ENCODE results near the gene SNX8.

The SNX8 gene

GRCh38 chr7:2279896-2280295 lies 34.3 kb downstream of the SNX8 start:
- no peak for TF ChIP-seq GATA2 (IDR thresholded peaks at IDR 0.05; ENCODE audit: low read depth, low read length)

GRCh38 chr7:2278026-2278425 lies 36.2 kb downstream of the SNX8 start:
- no peak for TF ChIP-seq GATA2 (IDR thresholded peaks at IDR 0.05; ENCODE audit: low read depth, low read length)
- TF ChIP-seq GATA3 (IDR thresholded peaks at IDR 0.05; ENCODE audit: low read depth, low read length) = no peak

GRCh38 chr7:2276107-2276506 lies 38.1 kb downstream of the SNX8 start:
- TF ChIP-seq GATA3 (IDR thresholded peaks at IDR 0.05; ENCODE audit: low read depth, low read length) = no peak
- TF ChIP-seq GATA2 (IDR thresholded peaks at IDR 0.05; ENCODE audit: low read depth, low read length) = no peak

GRCh38 chr7:2275101-2275500 lies 39.1 kb downstream of the SNX8 start:
- no peak for TF ChIP-seq GATA2 (IDR thresholded peaks at IDR 0.05; ENCODE audit: low read depth, low read length)
- no peak for TF ChIP-seq GATA3 (IDR thresholded peaks at IDR 0.05; ENCODE audit: low read depth, low read length)

GRCh38 chr7:2274666-2275065 lies 39.6 kb downstream of the SNX8 start:
- TF ChIP-seq GATA3 (IDR thresholded peaks at IDR 0.05; ENCODE audit: low read depth, low read length) = no peak
- TF ChIP-seq GATA2 (IDR thresholded peaks at IDR 0.05; ENCODE audit: low read depth, low read length) = no peak

GRCh38 chr7:2273866-2274265 lies 40.4 kb downstream of the SNX8 start:
- no peak for TF ChIP-seq GATA2 (IDR thresholded peaks at IDR 0.05; ENCODE audit: low read depth, low read length)
- TF ChIP-seq GATA3 (IDR thresholded peaks at IDR 0.05; ENCODE audit: low read depth, low read length) = no peak

GRCh38 chr7:2272031-2272430 lies 42.2 kb downstream of the SNX8 start:
- TF ChIP-seq GATA3 (IDR thresholded peaks at IDR 0.05; ENCODE audit: low read depth, low read length) (no peak), GATA2 (IDR thresholded peaks at IDR 0.05; ENCODE audit: low read depth, low read length) (no peak)

GRCh38 chr7:2271273-2272026 lies 42.8 kb downstream of the SNX8 start:
- TF ChIP-seq GATA3 (IDR thresholded peaks at IDR 0.05; ENCODE audit: low read depth, low read length) (no peak), GATA2 (IDR thresholded peaks at IDR 0.05; ENCODE audit: low read depth, low read length) (no peak)

- TF ChIP-seq GATA3 (IDR thresholded peaks at IDR 0.05; ENCODE audit: low read depth, low read length) = no peak
- TF ChIP-seq GATA2 (IDR thresholded peaks at IDR 0.05; ENCODE audit: low read depth, low read length) = no peak
Measured at GRCh38 chr7:2270495-2270894, 43.7 kb downstream of the SNX8 start.

- TF ChIP-seq GATA3 (IDR thresholded peaks at IDR 0.05; ENCODE audit: low read depth, low read length) = no peak
- no peak for TF ChIP-seq GATA2 (IDR thresholded peaks at IDR 0.05; ENCODE audit: low read depth, low read length)
Measured at GRCh38 chr7:2269991-2270460, 44.2 kb downstream of the SNX8 start.

- no peak for TF ChIP-seq GATA3 (IDR thresholded peaks at IDR 0.05; ENCODE audit: low read depth, low read length)
Measured at GRCh38 chr7:2266911-2267310, 47.3 kb downstream of the SNX8 start.

GRCh38 chr7:2264158-2264557 lies 50.1 kb downstream of the SNX8 start:
- TF ChIP-seq GATA3 (IDR thresholded peaks at IDR 0.05; ENCODE audit: low read depth, low read length) (no peak), GATA2 (IDR thresholded peaks at IDR 0.05; ENCODE audit: low read depth, low read length) (no peak)

- TF ChIP-seq GATA3 (IDR thresholded peaks at IDR 0.05; ENCODE audit: low read depth, low read length) (no peak), GATA2 (IDR thresholded peaks at IDR 0.05; ENCODE audit: low read depth, low read length) (no peak)
Measured at GRCh38 chr7:2263176-2263575, 51.1 kb downstream of the SNX8 start.

- TF ChIP-seq GATA2 (IDR thresholded peaks at IDR 0.05; ENCODE audit: low read depth, low read length) (no peak), GATA3 (IDR thresholded peaks at IDR 0.05; ENCODE audit: low read depth, low read length) (no peak)
Measured at GRCh38 chr7:2261611-2262010, 52.6 kb downstream of the SNX8 start.

GRCh38 chr7:2260820-2261219 lies 53.4 kb downstream of the SNX8 start:
- TF ChIP-seq GATA3 (IDR thresholded peaks at IDR 0.05; ENCODE audit: low read depth, low read length) (no peak), GATA2 (IDR thresholded peaks at IDR 0.05; ENCODE audit: low read depth, low read length) (no peak)

GRCh38 chr7:2259480-2259879 lies 54.8 kb downstream of the SNX8 start:
- TF ChIP-seq GATA3 (IDR thresholded peaks at IDR 0.05; ENCODE audit: low read depth, low read length) (no peak), GATA2 (IDR thresholded peaks at IDR 0.05; ENCODE audit: low read depth, low read length) (no peak)

Data from SH-SY5Y (cell line).